LNCaP clone FGC (cell line): Measurements from ENCODE around the gene NRCAM.
"Not testable (repeated sequence)": the region's sequence is repeated elsewhere in the genome, so short reads cannot be mapped to it uniquely, and the experiment has no call there.

Experiments
- DNase-seq: peaks from one replicate; pipeline ENCODE4 v3.0.0-alpha.2; 2011; ENCODE audit warnings: low read depth
- H3K4me3 ChIP-seq: 2 replicates; pipeline ENCODE4 v1.5.1; 2011; ENCODE audit warnings: mild to moderate bottlenecking, low read depth, low read length, control low read depth
- TF ChIP-seq, protein P1 (sequence below): IDR thresholded peaks from 2 replicates; pipeline ENCODE4 v1.5.1; 2012; ENCODE audit warnings: mild to moderate bottlenecking; ENCODE audit not compliant: control insufficient read depth, insufficient read depth; ENCODE audit errors: extremely low read depth

Gene NRCAM

DNA sequence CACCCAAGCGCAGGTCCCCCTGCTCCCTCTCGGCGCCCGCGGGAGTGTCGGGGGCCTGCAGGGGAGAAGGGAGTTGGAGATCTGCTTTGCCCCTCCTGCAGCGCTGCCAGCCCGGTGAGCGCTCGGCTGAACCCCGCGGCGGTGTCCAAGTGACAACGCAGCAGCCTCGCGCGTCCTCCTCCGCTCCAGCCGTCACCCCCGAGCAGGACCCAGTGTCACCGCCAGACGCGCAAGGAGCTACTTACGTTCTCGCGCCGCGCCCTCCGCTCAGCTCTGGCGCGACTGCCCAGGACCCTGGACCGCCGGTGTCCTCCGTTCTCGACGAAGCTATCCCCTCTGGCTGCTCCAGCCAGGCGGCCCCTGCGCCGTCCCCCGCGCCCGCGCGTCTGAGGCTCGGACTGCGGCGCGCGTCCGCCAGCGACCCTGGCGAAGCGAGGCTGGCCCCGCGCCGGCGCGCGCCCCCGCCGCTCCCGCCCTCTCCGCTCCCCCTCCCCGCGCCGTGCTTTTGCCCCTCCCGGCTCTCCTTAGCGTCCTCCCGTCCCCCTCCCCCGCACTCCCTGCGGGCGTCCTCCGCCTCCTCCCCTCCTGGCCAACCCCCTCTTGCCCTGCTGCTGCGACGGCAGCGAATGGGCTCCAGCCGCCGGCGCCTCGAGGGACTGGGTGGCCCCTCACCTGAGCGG lies at the start of gene NRCAM:
Gene NRCAM, minus strand, starts transcription at position 439 of the 680 bp plus-strand sequence. CDS start 216,372 bp downstream, outside the sequence.
- TF ChIP-seq, protein P1, sequence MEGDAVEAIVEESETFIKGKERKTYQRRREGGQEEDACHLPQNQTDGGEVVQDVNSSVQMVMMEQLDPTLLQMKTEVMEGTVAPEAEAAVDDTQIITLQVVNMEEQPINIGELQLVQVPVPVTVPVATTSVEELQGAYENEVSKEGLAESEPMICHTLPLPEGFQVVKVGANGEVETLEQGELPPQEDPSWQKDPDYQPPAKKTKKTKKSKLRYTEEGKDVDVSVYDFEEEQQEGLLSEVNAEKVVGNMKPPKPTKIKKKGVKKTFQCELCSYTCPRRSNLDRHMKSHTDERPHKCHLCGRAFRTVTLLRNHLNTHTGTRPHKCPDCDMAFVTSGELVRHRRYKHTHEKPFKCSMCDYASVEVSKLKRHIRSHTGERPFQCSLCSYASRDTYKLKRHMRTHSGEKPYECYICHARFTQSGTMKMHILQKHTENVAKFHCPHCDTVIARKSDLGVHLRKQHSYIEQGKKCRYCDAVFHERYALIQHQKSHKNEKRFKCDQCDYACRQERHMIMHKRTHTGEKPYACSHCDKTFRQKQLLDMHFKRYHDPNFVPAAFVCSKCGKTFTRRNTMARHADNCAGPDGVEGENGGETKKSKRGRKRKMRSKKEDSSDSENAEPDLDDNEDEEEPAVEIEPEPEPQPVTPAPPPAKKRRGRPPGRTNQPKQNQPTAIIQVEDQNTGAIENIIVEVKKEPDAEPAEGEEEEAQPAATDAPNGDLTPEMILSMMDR: no peak
- peak within 1 kb of the TSS; percentile 34 for H3K4me3 ChIP-seq
- no peak for DNase-seq

DNA sequence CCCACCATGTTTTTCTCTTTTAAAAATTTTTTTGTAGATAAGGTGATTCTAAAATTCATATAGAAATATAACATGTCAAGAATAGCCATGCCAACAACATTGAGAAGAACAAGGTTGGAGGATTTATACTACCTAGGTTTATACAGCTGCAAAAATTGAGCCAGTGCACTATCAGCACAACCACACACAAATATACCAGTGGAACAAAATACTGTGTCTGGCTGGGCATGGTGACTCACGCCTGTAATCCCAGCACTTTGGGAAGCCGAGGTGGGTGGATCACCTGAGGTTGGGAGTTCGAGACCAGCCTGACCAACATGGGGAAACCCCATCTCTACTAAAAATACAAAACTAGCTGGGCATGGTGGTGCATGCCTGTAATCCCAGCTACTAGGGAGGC lies 48.3 kb upstream of the NRCAM start:
- H3K4me3 ChIP-seq, DNase-seq: not testable (repeated sequence)

DNA sequence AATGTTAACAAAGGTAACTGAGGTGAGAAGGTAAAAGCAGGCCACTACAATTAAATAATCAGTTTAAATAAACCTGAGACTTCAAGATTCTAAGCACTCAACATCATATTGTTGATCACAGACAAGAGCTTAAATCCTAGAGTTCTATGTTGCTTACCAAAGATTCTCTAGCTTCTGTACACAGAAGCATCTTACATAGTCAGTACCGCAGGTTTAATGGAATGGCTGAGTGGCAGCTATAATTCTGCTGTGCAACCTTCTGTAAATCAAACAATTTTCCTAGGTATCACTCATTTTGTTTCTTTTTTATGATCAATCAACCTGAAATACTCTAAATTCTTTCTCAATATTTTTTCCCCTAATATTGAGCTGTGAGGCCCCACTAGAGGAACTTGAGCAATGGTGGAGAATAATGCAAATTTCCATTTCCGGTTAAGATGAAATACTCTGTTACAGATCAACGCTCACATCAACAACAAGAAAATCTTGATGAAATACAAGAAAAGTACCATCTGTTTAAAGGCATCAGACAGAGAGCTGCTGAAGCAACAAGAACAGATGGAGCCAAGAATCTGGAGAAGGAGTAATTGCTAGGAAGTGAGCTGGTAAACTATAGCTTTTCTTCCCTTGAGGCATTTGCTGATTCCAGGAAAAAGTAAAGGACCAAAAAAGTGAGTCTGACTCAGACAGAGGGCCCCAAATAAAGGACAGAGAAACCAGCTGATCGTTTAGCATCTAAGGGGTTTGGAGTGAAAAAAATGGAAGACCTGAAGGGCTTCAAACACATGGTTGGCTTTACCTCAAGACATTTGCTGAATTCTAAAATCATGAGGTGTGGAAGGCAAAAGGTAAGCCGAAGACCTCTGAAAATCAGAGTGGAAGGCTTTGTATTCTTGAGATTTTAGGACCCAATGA lies 47.1 kb upstream of the NRCAM start:
- no peak for DNase-seq
- H3K4me3 ChIP-seq: no peak overlapping the region
- TF ChIP-seq, protein P1: no peak

DNA sequence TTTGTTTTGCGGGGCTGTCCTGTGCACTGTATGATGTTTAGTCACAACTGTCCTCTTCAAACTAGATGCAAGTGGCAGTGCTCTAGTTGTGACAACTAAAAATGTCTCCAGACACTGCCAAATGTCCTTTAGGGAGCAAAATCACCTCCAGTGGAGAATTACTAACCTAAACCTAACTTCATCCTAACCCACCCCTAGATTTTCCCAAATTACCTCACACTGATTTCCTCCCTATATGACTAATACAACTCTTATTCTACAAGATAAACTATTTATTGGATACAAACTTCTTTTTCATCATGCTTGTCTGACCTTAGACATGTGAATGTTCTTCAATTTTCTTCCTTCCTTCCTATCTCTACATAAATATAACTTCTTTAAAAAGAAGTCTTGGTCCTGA lies 43.3 kb upstream of the NRCAM start:
- DNase-seq: no peak
- H3K4me3 ChIP-seq: no peak overlapping the region

DNA sequence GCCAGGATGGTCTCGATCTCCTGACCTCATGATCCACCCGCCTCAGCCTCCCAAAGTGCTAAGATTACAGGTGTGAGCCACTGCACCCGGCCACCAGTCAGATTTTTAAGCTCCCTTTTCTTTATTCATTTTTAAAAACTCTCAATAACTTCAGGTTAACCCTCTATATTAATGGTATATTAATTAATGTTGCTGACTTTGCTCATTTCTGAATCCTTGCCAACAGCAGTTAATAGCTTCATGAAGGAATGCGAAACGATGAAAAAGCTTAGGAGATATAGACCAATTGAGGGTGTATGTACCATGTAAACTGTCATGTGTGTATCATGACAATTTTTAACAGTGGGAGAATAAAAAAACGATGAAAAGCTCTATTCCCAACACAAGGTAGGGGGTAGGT lies 42.2 kb upstream of the NRCAM start:
- DNase-seq: no peak
- no peak overlapping the region for H3K4me3 ChIP-seq
- TF ChIP-seq, protein P1: no peak

More for the DNA sequence above, 43.3 kb upstream of the NRCAM start:
- TF ChIP-seq, protein P1: no peak

DNA sequence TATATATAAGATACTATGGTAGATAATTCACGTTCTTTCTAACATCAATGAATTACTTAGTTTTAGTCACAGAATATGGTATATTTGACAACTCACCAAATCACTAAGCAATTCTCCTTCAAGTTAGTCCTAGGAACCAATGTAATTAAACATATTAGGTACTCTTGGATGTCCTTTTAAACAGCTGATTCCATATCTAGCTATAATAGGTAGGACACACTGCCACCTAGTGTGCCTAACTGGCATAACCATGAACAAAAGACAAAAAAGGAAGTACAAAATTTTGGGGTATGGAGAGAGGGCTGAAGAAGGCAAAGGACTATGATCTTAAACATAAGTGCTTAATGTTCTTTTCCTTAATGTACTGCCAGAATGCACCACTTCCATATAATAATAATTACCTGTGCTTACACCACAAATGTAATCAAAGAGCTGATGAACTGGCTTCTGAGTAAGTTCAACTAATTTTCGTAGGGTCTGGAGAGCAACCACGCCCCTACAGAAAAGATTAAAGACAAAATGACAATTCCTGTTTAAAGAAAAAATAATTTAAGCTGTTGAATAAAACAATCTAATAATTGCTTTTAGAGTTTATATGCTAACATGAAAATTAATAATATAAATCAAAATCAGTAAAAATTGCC lies 41.0 kb upstream of the NRCAM start:
- no peak overlapping the region for H3K4me3 ChIP-seq
- TF ChIP-seq, protein P1: peak; percentile 79
- peak; percentile 26 for DNase-seq

DNA sequence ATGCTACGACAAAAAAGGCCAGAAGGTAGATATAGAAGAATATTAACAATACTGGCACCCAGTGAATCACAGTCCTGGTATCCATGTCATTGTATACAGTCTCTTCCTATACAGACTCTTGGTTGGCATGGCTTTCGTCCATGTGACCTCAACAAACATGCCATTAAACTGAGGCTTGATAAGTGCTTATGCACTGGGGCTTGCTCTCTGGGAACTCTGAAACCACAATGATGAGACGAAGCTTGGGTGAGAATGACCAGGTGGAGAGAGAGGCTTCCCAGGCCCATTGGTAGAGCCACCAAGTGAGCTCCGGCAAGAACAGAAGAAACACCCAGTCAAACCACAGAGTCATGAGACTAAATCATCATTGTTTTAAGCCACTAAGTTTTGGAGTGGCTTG lies 36.5 kb upstream of the NRCAM start:
- no peak for DNase-seq
- TF ChIP-seq, protein P1: no peak
- H3K4me3 ChIP-seq: no peak overlapping the region
